H1 (cell line): ENCODE measurements around the gene HACD3. TPM values are rescaled to one million over a fixed set of nuclear protein-coding genes. Genes with fewer than 3 reads are reported as not detected.

Source experiments
- CTCF ChIA-PET: fragments of 300-600 bp; sonication (Branson Sonifier 250); formaldehyde crosslinking; loops from one replicate; lab custom pipeline; 2021; ENCODE audit not compliant: partially characterized antibody; lab: Charles Lee
- POLR2A ChIA-PET: fragments of 300-600 bp; sonication (Branson Sonifier 250); formaldehyde crosslinking; loops from one replicate; lab custom pipeline; 2021; ENCODE audit warnings: inconsistent platforms; ENCODE audit not compliant: partially characterized antibody; lab: Charles Lee
- DNase-seq, 2 experiments: peaks; one replicate each; pipeline versions ENCODE4 v3.0.0 to v3.0.0-alpha.2; 2010 to 2022; ENCODE audit warnings: low spot score in 2 of 2, low read depth in 1 of 2, mixed read lengths in 1 of 2
- FAIRE-seq: peaks from 2 replicates; lab custom pipeline; 2011; peaks lifted over from hg19 to GRCh38; lab: Jason Lieb, UNC
- H2AFZ ChIP-seq: 2 replicates; pipeline ENCODE4 v1.8.1; 2012; ENCODE audit warnings: low read length, inconsistent platforms
- H2AK5ac ChIP-seq: 2 replicates; pipeline ENCODE4 v1.6.1; 2013; ENCODE audit warnings: low read depth, low read length
- H2BK120ac ChIP-seq: replicated peaks from 2 replicates; pipeline ENCODE3; 2013; ENCODE audit warnings: low read depth, low read length, inconsistent platforms
- H2BK12ac ChIP-seq: 2 replicates; pipeline ENCODE4 v1.6.1; 2013; ENCODE audit warnings: low read depth, low read length
- H2BK15ac ChIP-seq: 2 replicates; pipeline ENCODE4 v1.6.1; 2013; ENCODE audit warnings: low read length
- H2BK20ac ChIP-seq: 2 replicates; pipeline ENCODE4 v1.6.1; 2013; ENCODE audit warnings: low read length
- H2BK5ac ChIP-seq: 2 replicates; pipeline ENCODE4 v1.6.1; 2013; ENCODE audit warnings: low read depth, low read length
- H3K14ac ChIP-seq: 2 replicates; pipeline ENCODE4 v1.6.1; 2013; ENCODE audit warnings: inconsistent platforms; ENCODE audit not compliant: insufficient read length
- H3K18ac ChIP-seq: 2 replicates; pipeline ENCODE4 v1.6.1; 2013; ENCODE audit warnings: low read length; ENCODE audit errors: extremely low read depth
- H3K23ac ChIP-seq: 2 replicates; pipeline ENCODE4 v1.6.1; 2013; ENCODE audit warnings: inconsistent platforms; ENCODE audit not compliant: insufficient read length
- H3K23me2 ChIP-seq: 2 replicates; pipeline ENCODE4 v1.6.1; 2013; ENCODE audit warnings: low read depth, low read length
- H3K27ac ChIP-seq: 2 replicates; pipeline ENCODE4 v1.6.1; 2011; ENCODE audit warnings: low read depth, low read length, inconsistent platforms
- H3K27me3 ChIP-seq, 4 experiments: replicated peaks in 1 of 4; 1 replicate in 1 of 4; 2 replicates in 3 of 4; pipeline versions ENCODE4 v1.6.1 to v1.8.1; 2011 to 2013; ENCODE audit warnings: low read length in 3 of 4, mild to moderate bottlenecking in 3 of 4, inconsistent platforms in 2 of 4, mixed read lengths in 2 of 4, moderate library complexity in 1 of 4; ENCODE audit not compliant: control insufficient read depth in 3 of 4, insufficient read depth in 3 of 4; ENCODE audit errors: extremely low read depth in 1 of 4
- H3K36me3 ChIP-seq, 4 experiments: 2 replicates each; pipeline versions ENCODE4 v1.6.1 to v1.8.1; 2011 to 2013; ENCODE audit warnings: mild to moderate bottlenecking in 4 of 4, low read length in 3 of 4, moderate library complexity in 2 of 4, control low read depth in 1 of 4, inconsistent platforms in 1 of 4; ENCODE audit not compliant: insufficient read depth in 4 of 4, control insufficient read depth in 2 of 4
- H3K4ac ChIP-seq: replicated peaks from 2 replicates; pipeline ENCODE3; 2013; ENCODE audit warnings: low read length, low read depth, mixed read lengths, inconsistent platforms; ENCODE audit not compliant: insufficient read length
- H3K4me1 ChIP-seq, 4 experiments: replicated peaks in 1 of 4; 1 replicate in 1 of 4; 2 replicates in 3 of 4; pipeline versions ENCODE4 v1.6.1 to v1.8.1; 2011 to 2013; ENCODE audit warnings: low read length in 3 of 4, inconsistent platforms in 2 of 4, mixed read lengths in 1 of 4; ENCODE audit not compliant: insufficient read depth in 4 of 4, control insufficient read depth in 3 of 4
- H3K4me2 ChIP-seq, 2 experiments: 2 replicates each; pipeline versions ENCODE4 v1.6.1 to v1.8.1; 2011 to 2013; ENCODE audit warnings: low read depth in 2 of 2, low read length in 2 of 2, control low read depth in 1 of 2, inconsistent platforms in 1 of 2, mild to moderate bottlenecking in 1 of 2; ENCODE audit not compliant: insufficient read depth in 1 of 2
- H3K4me3 ChIP-seq, 4 experiments: fragments of 200-600, 300-600 bp in 1 of 4; sonication (generic), shearing (Covaris generic), sonication (Bioruptor Twin) in 1 of 4; 2 replicates each; pipeline versions ENCODE4 v1.5.1 to v1.8.1; 2011 to 2016; ENCODE audit warnings: low read length in 4 of 4, low read depth in 3 of 4, control low read depth in 2 of 4, inconsistent platforms in 2 of 4, mild to moderate bottlenecking in 2 of 4, mixed read lengths in 1 of 4, moderate library complexity in 1 of 4; ENCODE audit not compliant: insufficient read depth in 2 of 4; ENCODE audit errors: extremely low read depth in 1 of 4
- H3K56ac ChIP-seq: replicated peaks from 2 replicates; pipeline ENCODE3; 2013; ENCODE audit warnings: low read depth, mild to moderate bottlenecking, mixed read lengths, low read length, inconsistent platforms; ENCODE audit not compliant: insufficient read length
- H3K79me1 ChIP-seq: 2 replicates; pipeline ENCODE4 v1.6.1; 2013; ENCODE audit warnings: low read depth, low read length, control low read depth
- H3K79me2 ChIP-seq, 2 experiments: 2 replicates each; pipeline versions ENCODE4 v1.6.1 to v1.8.1; 2012 to 2013; ENCODE audit warnings: low read length in 2 of 2, mild to moderate bottlenecking in 2 of 2, inconsistent platforms in 1 of 2; ENCODE audit not compliant: insufficient read depth in 2 of 2, control insufficient read depth in 1 of 2
- H3K9ac ChIP-seq, 4 experiments: replicated peaks in 1 of 4; 1 replicate in 1 of 4; 2 replicates in 3 of 4; pipeline versions ENCODE4 v1.6.1 to v1.8.1; 2011 to 2013; ENCODE audit warnings: low read depth in 3 of 4, low read length in 3 of 4, control low read depth in 2 of 4, mild to moderate bottlenecking in 2 of 4, moderate library complexity in 2 of 4, inconsistent platforms in 1 of 4; ENCODE audit errors: extremely low read depth in 1 of 4
- H3K9me3 ChIP-seq, 2 experiments: 2 replicates each; pipeline versions ENCODE4 v1.6.1 to v1.8.1; 2012 to 2013; ENCODE audit warnings: mild to moderate bottlenecking in 2 of 2, moderate library complexity in 2 of 2, control low read depth in 1 of 2, inconsistent platforms in 1 of 2, low read depth in 1 of 2, low read length in 1 of 2, mixed read lengths in 1 of 2; ENCODE audit not compliant: insufficient read depth in 2 of 2
- H4K20me1 ChIP-seq, 2 experiments: replicated peaks in 1 of 2; 2 replicates each; pipeline versions ENCODE3 to v1.8.1; 2011 to 2013; ENCODE audit warnings: inconsistent platforms in 2 of 2, low read length in 2 of 2, mild to moderate bottlenecking in 1 of 2; ENCODE audit not compliant: insufficient read depth in 2 of 2, control insufficient read depth in 1 of 2
- H4K5ac ChIP-seq: 2 replicates; pipeline ENCODE4 v1.6.1; 2013; ENCODE audit warnings: low read length, low read depth, mixed read lengths, inconsistent platforms; ENCODE audit not compliant: insufficient read length
- H4K8ac ChIP-seq: 2 replicates; pipeline ENCODE4 v1.8.0; 2013; ENCODE audit warnings: mild to moderate bottlenecking, moderate library complexity, low read length, inconsistent platforms; ENCODE audit not compliant: insufficient read depth; ENCODE audit errors: extremely low read depth
- H4K91ac ChIP-seq: replicated peaks from 2 replicates; pipeline ENCODE3; 2013; ENCODE audit warnings: low read length, mixed read lengths, inconsistent platforms; ENCODE audit not compliant: insufficient read length
- ATF3 ChIP-seq: IDR thresholded peaks from 2 replicates; pipeline ENCODE4 v1.6.1; 2011; ENCODE audit warnings: low read depth, mild to moderate bottlenecking, low read length; ENCODE audit not compliant: insufficient read depth
- GTF2F1 ChIP-seq: IDR thresholded peaks from 2 replicates; pipeline ENCODE4 v1.6.1; 2012; ENCODE audit warnings: low read depth, low read length, improper control_type of control experiment, borderline replicate concordance
- HDAC2 ChIP-seq, 2 experiments: fragments of 300-600 bp in 1 of 2; sonication (generic) in 1 of 2; IDR thresholded peaks; 2 replicates each; pipeline ENCODE4 v1.6.1; 2011 to 2012; ENCODE audit warnings: low read depth in 2 of 2, low read length in 2 of 2, mild to moderate bottlenecking in 2 of 2, moderate library complexity in 2 of 2, borderline replicate concordance in 1 of 2, inconsistent platforms in 1 of 2
- KDM4A ChIP-seq: IDR thresholded peaks from one replicate; pipeline ENCODE4 v1.7.1; 2012; ENCODE audit warnings: low read depth, mild to moderate bottlenecking, moderate library complexity, low read length, inconsistent platforms; ENCODE audit not compliant: severe bottlenecking
- RBBP5 ChIP-seq: IDR thresholded peaks from 2 replicates; pipeline ENCODE4 v1.7.1; 2012; ENCODE audit warnings: low read depth, mild to moderate bottlenecking, inconsistent platforms, low read length, moderate library complexity, borderline replicate concordance
- RXRA ChIP-seq: IDR thresholded peaks from 2 replicates; pipeline ENCODE4 v1.6.1; 2011; ENCODE audit warnings: low read depth, mild to moderate bottlenecking, low read length, moderate library complexity; ENCODE audit not compliant: insufficient read depth
- SP4 ChIP-seq: IDR thresholded peaks from 2 replicates; pipeline ENCODE4 v1.6.1; 2012; ENCODE audit warnings: low read length, inconsistent platforms
- SRF ChIP-seq: IDR thresholded peaks from 2 replicates; pipeline ENCODE4 v1.6.1; 2011; ENCODE audit warnings: mild to moderate bottlenecking, low read depth, low read length, moderate library complexity
- WGBS, 2 experiments: shearing (Covaris generic) in 1 of 2; methylation state at CpG; one replicate each; pipeline versions ENCODE4 v1.1.6 to v1.1.7; 2013 to 2015; ENCODE audit warnings: low lambda C conversion rate in 2 of 2, mixed read lengths in 2 of 2, inconsistent platforms in 1 of 2, low coverage in 1 of 2, missing lambda C conversion rate in 1 of 2; ENCODE audit not compliant: insufficient replicate concordance in 2 of 2, insufficient coverage in 1 of 2, insufficient read length in 1 of 2; ENCODE audit errors: extremely low coverage in 1 of 2, missing lambda C conversion rate in 1 of 2; 5-methylcytosine and 5-hydroxymethylcytosine counted together
- polyA plus RNA-seq, 7 experiments: library from polyadenylated mRNA; depleted of rRNA in 3 of 7; stranded (reverse) in 5 of 7; unstranded in 2 of 7; fragments of >200 nt in 5 of 7; fragments of 200-250 nt in 2 of 7; gene quantifications; 1 replicate in 5 of 7; 2 replicates in 1 of 7; 4 replicates in 1 of 7; pipeline versions ENCODE4 v1.2.1 to v1.2.3, GENCODE V29; 2011 to 2013; ENCODE audit warnings: missing spikeins in 2 of 7, mixed read lengths in 2 of 7
- total RNA-seq: library from RNA; stranded (reverse); fragmentation: NEBNext Ultra II Directional; extraction: Animal tissue kit (Norgen Biotek cat#: 25700); gene quantifications from 2 replicates; pipeline ENCODE4 v1.2.1, GENCODE V29; 2021

Gene HACD3
- total and polyA plus RNA-seq, 2 of the 8 experiments (the other 6 are each of a cell fraction or from before 2014, with no cell fraction given), result 78.8 to 120 TPM

- CTCF ChIA-PET, result interaction anchor here (0.6 to 2.8 kb wide), 15 partner anchors 9 to 697 kb away, joined by 3 to 12 read pairs (median 5); no protein-coding TSS in a partner anchor
- peaks cover 0 to 6% (median 1%) of the 10 kb centered on the region in 4 experiments; a peak in 4 of 8 replicates for H3K36me3 ChIP-seq
- H3K4ac ChIP-seq, result no peak within 1 kb of the TSS
- H3K14ac ChIP-seq, result no peak within 1 kb of the TSS
- no peak within 1 kb of the TSS for H2BK12ac ChIP-seq
- H3K9me3 ChIP-seq, result no peaks in the 10 kb centered on the region
- peaks cover 1 to 3% of the 10 kb centered on the region in 2 experiments for H4K20me1 ChIP-seq
- POLR2A ChIA-PET, result interaction anchor here (0.6 to 3.0 kb wide), 20 partner anchors 8 to 352 kb away, joined by 3 to 29 read pairs (median 3); partner anchors contain the start of genes HACD3, RAB11A and RNU5B-1
- H2BK120ac ChIP-seq, result no peak within 1 kb of the TSS
- no peak within 1 kb of the TSS for H2BK20ac ChIP-seq
- H3K18ac ChIP-seq, result peak within 1 kb of the TSS; percentile 84
- H3K27me3 ChIP-seq, result no peaks in the 10 kb centered on the region
- H3K56ac ChIP-seq, result peak within 1 kb of the TSS; percentile 71
- peak within 1 kb of the TSS; percentile 98 for H2AFZ ChIP-seq
- peak within 1 kb of the TSS; percentile 67 to 99 (median 90) for H3K9ac ChIP-seq
- H2BK5ac ChIP-seq, result peak within 1 kb of the TSS; percentile 81; the same call in 1 of the 2 replicates
- peak within 1 kb of the TSS; percentile 85; the same call in 1 of the 2 replicates for H3K27ac ChIP-seq
- peaks cover 7 to 31% of the 10 kb centered on the region in 2 experiments for H3K79me2 ChIP-seq
- H3K23ac ChIP-seq, result no peak within 1 kb of the TSS
- DNase-seq, result peak; percentile 81 to 97
- H3K23me2 ChIP-seq, result 0 out of 2 replicates have a peak, but pooled peaks cover 2% of the 10 kb centered on the region
- peak within 1 kb of the TSS; percentile 98; the same call in 1 of the 2 replicates for H4K8ac ChIP-seq
- no peak for FAIRE-seq
- H3K79me1 ChIP-seq, result peaks cover 6% of the 10 kb centered on the region
- WGBS, 2 experiments, result 2% methylated on average over 73 of the region's 75 CpGs; no CpG with 5 or more reads in 1 of the 2 experiments
- no peak within 1 kb of the TSS for H2BK15ac ChIP-seq
- peaks cover 1 to 3% (median 2%) of the 10 kb centered on the region in 4 experiments; a peak in 5 of 7 replicates for H3K4me1 ChIP-seq
- peak within 1 kb of the TSS; percentile 70 for H4K5ac ChIP-seq
- no peak within 1 kb of the TSS for H2AK5ac ChIP-seq
- peak within 1 kb of the TSS; percentile 86 to 98 (median 92) for H3K4me3 ChIP-seq
- H4K91ac ChIP-seq, result peak within 1 kb of the TSS; percentile 62
- peak within 1 kb of the TSS; percentile 83 to 89 for H3K4me2 ChIP-seq
- no peak for TF ChIP-seq ATF3
- TF ChIP-seq KDM4A, result peak; percentile 56
- peak in 1 of 2 experiments; percentile 72; a peak in 2 of 4 replicates for TF ChIP-seq HDAC2 (IDR thresholded peaks at IDR 0.05; ENCODE audit: borderline replicate concordance in 1 of 2, low read depth in 2 of 2, low read length in 2 of 2)
- peak; percentile 60; the same call in 1 of the 2 replicates for TF ChIP-seq GTF2F1
- no peak; the same call in 1 of the 2 replicates for TF ChIP-seq SRF
- TF ChIP-seq RBBP5, result peak; percentile 100
- TF ChIP-seq SP4, result no peak
- 0 out of 2 replicates have a peak, but pooled peaks have one; percentile 7 for TF ChIP-seq RXRA
Observed at GRCh38 chr15:65516997-65517865, 13.0 kb upstream of the HACD3 start, which contains the start of gene DPP8. Gene DPP8, minus strand, starts transcription at chr15:65517689. Its CDS starts 5,136 bp downstream, at chr15:65512553.
